K562 (cell line): ENCODE results near the gene POLR3E. TPM values are rescaled to one million over a fixed set of nuclear protein-coding genes. Genes with fewer than 3 reads are reported as not detected.

ENCODE experiments used
- ATAC-seq: fragments of 200-7000 bp; cut with Tn5 transposase; 3 replicates; pipeline ENCODE4 v1.9.1; 2020; ENCODE audit warnings: moderate library complexity
- BruUV-seq: library from RNA; stranded (reverse); fragments of 400-500 nt; replicated peaks from 2 replicates; lab custom pipeline; 2021; lab: Mats Ljungman, UMichigan
- CTCF ChIA-PET: fragments of 300-600 bp; formaldehyde crosslinking; extraction: SDS; loops from one replicate; lab custom pipeline; 2021; ENCODE audit warnings: low intra/inter-chr PET ratio; lab: Yijun Ruan, JAX
- POLR2A ChIA-PET: fragments of 300-600, 350-650 bp; sonication (Branson Sonifier 250); formaldehyde crosslinking; extraction: SDS; loops from one replicate; lab custom pipeline; 2021; ENCODE audit warnings: antibody characterized with exemption, inconsistent platforms; lab: Yijun Ruan, JAX
- DNase-seq, 4 experiments: peaks; one replicate each; pipeline versions ENCODE4 v3.0.0 to v3.0.0-alpha.2; 2011 to 2018; ENCODE audit warnings: low spot score in 3 of 4, mixed read lengths in 3 of 4; ENCODE audit errors: extremely low read depth in 1 of 4
- FAIRE-seq: peaks from 2 replicates; lab custom pipeline; 2011; peaks lifted over from hg19 to GRCh38; lab: Jason Lieb, UNC
- H2AFZ ChIP-seq: 2 replicates; pipeline ENCODE4 v1.6.0; 2011; ENCODE audit warnings: low read depth, low read length, control low read depth, inconsistent platforms
- H3K27ac ChIP-seq: fragments of 200-600 bp; 3 replicates; pipeline ENCODE4 v1.8.0; 2011; ENCODE audit warnings: low read depth, mild to moderate bottlenecking, control low read depth, inconsistent platforms, low read length, moderate library complexity, mixed read lengths; ENCODE audit errors: extremely low read depth
- H3K27me3 ChIP-seq, 2 experiments: fragments of 300-600 bp in 1 of 2; 2 replicates in 1 of 2; 3 replicates in 1 of 2; pipeline versions ENCODE4 v1.6.0 to v1.8.0; 2011; ENCODE audit warnings: inconsistent platforms in 2 of 2, low read length in 2 of 2, mild to moderate bottlenecking in 1 of 2, mixed read lengths in 1 of 2, moderate library complexity in 1 of 2; ENCODE audit not compliant: control insufficient read depth in 2 of 2, insufficient read depth in 2 of 2
- H3K36me3 ChIP-seq: fragments of 300-600 bp; 3 replicates; pipeline ENCODE4 v1.8.0; 2011; ENCODE audit warnings: mild to moderate bottlenecking, low read length, inconsistent platforms; ENCODE audit not compliant: control insufficient read depth, insufficient read depth
- H3K4me1 ChIP-seq, 2 experiments: fragments of 200-600 bp in 1 of 2; replicated peaks in 1 of 2; 2 replicates in 1 of 2; 3 replicates in 1 of 2; pipeline versions ENCODE4 v1.5.1 to v1.8.0; 2011; ENCODE audit warnings: inconsistent platforms in 2 of 2, low read length in 2 of 2, mild to moderate bottlenecking in 1 of 2, mixed read lengths in 1 of 2, moderate library complexity in 1 of 2; ENCODE audit not compliant: control insufficient read depth in 2 of 2, insufficient read depth in 2 of 2
- H3K4me2 ChIP-seq: 2 replicates; pipeline ENCODE4 v1.6.1; 2011; ENCODE audit warnings: low read length, control low read depth, inconsistent platforms, mixed read lengths; ENCODE audit not compliant: insufficient read depth
- H3K4me3 ChIP-seq: fragments of 200-600 bp; sonication (generic), shearing (Covaris generic); 2 replicates; pipeline ENCODE4 v1.5.1; 2016; ENCODE audit warnings: control low read depth, inconsistent platforms
- H3K79me2 ChIP-seq: fragments of 200-600 bp; 3 replicates; pipeline ENCODE4 v1.8.0; 2011; ENCODE audit warnings: low read length, inconsistent platforms; ENCODE audit not compliant: control insufficient read depth, insufficient read depth
- H3K9ac ChIP-seq, 2 experiments: 2 replicates each; pipeline versions ENCODE4 v1.6.0 to v1.6.1; 2011; ENCODE audit warnings: low read depth in 2 of 2, low read length in 2 of 2, control low read depth in 1 of 2, inconsistent platforms in 1 of 2, mild to moderate bottlenecking in 1 of 2, mixed read lengths in 1 of 2; ENCODE audit not compliant: insufficient read depth in 1 of 2
- H3K9me1 ChIP-seq: one replicate; pipeline ENCODE4 v1.6.0; 2011; ENCODE audit warnings: inconsistent platforms, mild to moderate bottlenecking, low read length, moderate library complexity; ENCODE audit not compliant: control insufficient read depth, insufficient read depth
- H3K9me3 ChIP-seq: replicated peaks from 2 replicates; pipeline ENCODE4 v1.5.1; 2011; ENCODE audit warnings: low read depth, low read length, inconsistent platforms; ENCODE audit not compliant: control insufficient read depth, insufficient read depth
- H4K20me1 ChIP-seq: replicated peaks from 2 replicates; pipeline ENCODE4 v1.6.1; 2011; ENCODE audit warnings: low read length, inconsistent platforms, mixed read lengths; ENCODE audit not compliant: control insufficient read depth, insufficient read depth
- BHLHE40 ChIP-seq: IDR thresholded peaks from 2 replicates; pipeline ENCODE4 v1.6.1; 2011; ENCODE audit warnings: low read length, improper control_type of control experiment
- CREBBP ChIP-seq: IDR thresholded peaks from one replicate; pipeline ENCODE4 v1.6.1; 2012; ENCODE audit warnings: low read depth, mild to moderate bottlenecking, control low read depth, inconsistent platforms, low read length
- GMEB1 ChIP-seq: fragments of 250-450 bp; sonication (Bioruptor Pico); IDR thresholded peaks from 2 replicates; pipeline ENCODE4 v1.4.0; 2020; ENCODE audit warnings: mild to moderate bottlenecking
- MECOM ChIP-seq: fragments of 250-450 bp; sonication (Bioruptor Pico); IDR thresholded peaks from 2 replicates; pipeline ENCODE4 v1.8.0; 2022; ENCODE audit warnings: inconsistent platforms
- PHF21A ChIP-seq: fragments of 450-650 bp; IDR thresholded peaks from 2 replicates; pipeline ENCODE4 v1.6.1; 2017; ENCODE audit warnings: low read depth, borderline replicate concordance
- PHTF2 ChIP-seq: fragments of 250-450 bp; sonication (Bioruptor Pico); IDR thresholded peaks from 2 replicates; pipeline ENCODE4 v1.5.0; 2021; ENCODE audit warnings: mild to moderate bottlenecking
- POLR3G ChIP-seq: IDR thresholded peaks from 2 replicates; pipeline ENCODE4 v1.6.1; 2011; ENCODE audit not compliant: insufficient read length, insufficient replicate concordance; ENCODE audit errors: extremely low read depth
- SAFB ChIP-seq: fragments of 200-400 bp; formaldehyde crosslinking; IDR thresholded peaks from 2 replicates; pipeline ENCODE4 v1.6.1; 2017; ENCODE audit warnings: low read depth, low read length, borderline replicate concordance
- SRSF3 ChIP-seq: fragments of 200-400 bp; formaldehyde crosslinking; IDR thresholded peaks from 2 replicates; pipeline ENCODE4 v1.6.1; 2016; ENCODE audit warnings: mild to moderate bottlenecking, low read length, moderate library complexity; ENCODE audit not compliant: insufficient read depth
- TGIF2 ChIP-seq: sonication (generic); formaldehyde crosslinking; IDR thresholded peaks from 2 replicates; pipeline ENCODE4 v1.8.1; 2022; ENCODE audit warnings: mild to moderate bottlenecking, missing genetic modification reagents, moderate library complexity
- ZNF197 ChIP-seq: fragments of 200-800 bp; sonication (Bioruptor generic); IDR thresholded peaks from 2 replicates; pipeline ENCODE4 v1.6.1; 2016; ENCODE audit warnings: low read depth, missing genetic modification characterization, missing compliant biosample characterization
- ZNF511 ChIP-seq: sonication (generic); formaldehyde crosslinking; IDR thresholded peaks from 2 replicates; pipeline ENCODE4 v1.8.0; 2022; ENCODE audit warnings: mild to moderate bottlenecking, missing genetic modification reagents
- WGBS: fragments of 100-300 bp; shearing (Covaris generic); methylation state at CpG from one replicate; pipeline ENCODE4 v1.1.6; 2016; ENCODE audit warnings: low coverage, mixed read lengths; ENCODE audit not compliant: insufficient coverage; ENCODE audit errors: missing lambda C conversion rate; 5-methylcytosine and 5-hydroxymethylcytosine counted together
- in situ Hi-C: fragments of 300-500 bp; cut with MboI; formaldehyde crosslinking; loops from 4 replicates; pipeline ENCODE4 v1.15.0; 2018; ENCODE audit warnings: inconsistent platforms, mixed read lengths
- intact Hi-C: fragments of 100-400 bp; cut with micrococcal nuclease; formaldehyde crosslinking; loops from 2 replicates; pipeline ENCODE4 v1.14.2; 2022
- polyA plus RNA-seq, 8 experiments: library from polyadenylated mRNA; depleted of rRNA in 4 of 8; stranded (reverse) in 5 of 8; unstranded in 3 of 8; fragments of >200 nt; fragmentation: Nextera tagmentation in 2 of 8; fragmentation: Illumina TruSeq in 1 of 8; extraction: Ambion mirVana in 2 of 8; extraction: Trizol in 1 of 8; gene quantifications; 2 replicates each; pipeline versions ENCODE4 v1.2.1 to v1.2.3, GENCODE V29; 2011 to 2014; ENCODE audit warnings: inconsistent platforms in 1 of 8, missing spikeins in 1 of 8
- total RNA-seq, 7 experiments: library from RNA; depleted of rRNA in 6 of 7; stranded (reverse); fragments of >200 nt in 6 of 7; fragmentation: Illumina TruSeq in 2 of 7; extraction: Trizol in 2 of 7; gene quantifications; 2 replicates each; pipeline versions ENCODE4 v1.2.1 to v1.2.3, GENCODE V29; 2011 to 2021; ENCODE audit warnings: low replicate concordance in 1 of 7

POLR3E gene
- total and polyA plus RNA-seq, 9 of the 15 experiments (the other 6 are each of a cell fraction or from before 2014, with no cell fraction given), result 17.7 to 151 (median 82.6) TPM

- no peak for TF ChIP-seq ZNF197 (CRISPR knock-in tag)
Observed at GRCh38 chr16:22296225-22297113, 740 bp upstream of the POLR3E start (continued).

GRCh38 chr16:22297871-22298733, 893 bp downstream of the POLR3E start:
- peak overlapping the region; percentile 94 to 98 for H3K9ac ChIP-seq
- H3K27ac ChIP-seq, result peak overlapping the region; percentile 89
- H2AFZ ChIP-seq, result peak overlapping the region; percentile 84; the same call in 1 of the 2 replicates
- peak overlapping the region; percentile 96 for H3K4me3 ChIP-seq
- peak; percentile 91 for FAIRE-seq
- H3K79me2 ChIP-seq, result peaks cover 59% of the 10 kb centered on the region
- TSS peak; percentile 99 for BruUV-seq
- no peaks in the 10 kb centered on the region for H3K27me3 ChIP-seq
- intact Hi-C loops, result loop anchor here (1.0 to 5.0 kb wide), 3 partner anchors 92 to 301 kb away; partner anchors contain the start of gene EEF2K
- peaks cover 29% of the 10 kb centered on the region for H4K20me1 ChIP-seq
- in situ Hi-C loops, result loop anchor here (5.0 kb wide), 1 partner anchor 91 kb away; the partner anchor contains the start of gene EEF2K
- H3K9me1 ChIP-seq, result no peaks in the 10 kb centered on the region
- ChIA-PET CTCF (interaction anchor here (3.3 kb wide), 2 partner anchors 92 to 102 kb away, joined by 30 to 49 read pairs; partner anchors contain the start of gene EEF2K), POLR2A (interaction anchor here (0.6 to 3.0 kb wide), 11 partner anchors 9 to 106 kb away, joined by 3 to 13 read pairs (median 7); partner anchors contain the start of gene EEF2K)
- DNase-seq, result peak in 3 of 4 experiments; percentile 22 to 84 (median 71)
- 2% methylated on average over 39 of the region's 39 CpGs for WGBS
- H3K9me3 ChIP-seq, result no peaks in the 10 kb centered on the region
- ATAC-seq, result peak; percentile 55
- H3K4me1 ChIP-seq, result peaks cover 10 to 15% of the 10 kb centered on the region in 2 experiments; a peak in 4 of 5 replicates
- H3K4me2 ChIP-seq, result peak overlapping the region; percentile 94
- peaks cover 44% of the 10 kb centered on the region for H3K36me3 ChIP-seq
- TF ChIP-seq TGIF2 (CRISPR knock-in tag) (no peak), CREBBP (no peak), PHTF2 (CRISPR knock-in tag) (0 out of 2 replicates have a peak, but pooled peaks have one; percentile 26), GMEB1 (no peak), SRSF3 (no peak), POLR3G (peak; percentile 52), BHLHE40 (no peak), MECOM (CRISPR knock-in tag) (peak; percentile 36; the same call in 1 of the 2 replicates), ZNF511 (CRISPR knock-in tag) (no peak), PHF21A (no peak), SAFB (no peak)
